GM12878 (cell line): ENCODE data around the gene PRMT3. TPM values are rescaled to one million over a fixed set of nuclear protein-coding genes. Genes with fewer than 3 reads are reported as not detected.

ENCODE experiments used
- CBX3 ChIP-seq: fragments of 200-600 bp; sonication (generic); IDR thresholded peaks from 2 replicates; pipeline ENCODE4 v1.6.1; 2016; ENCODE audit warnings: low read depth, borderline replicate concordance
- ELK1 ChIP-seq: IDR thresholded peaks from 2 replicates; pipeline ENCODE4 v1.6.1; 2012; ENCODE audit warnings: low read depth, low read length, improper control_type of control experiment
- ESRRA ChIP-seq: IDR thresholded peaks from 2 replicates; pipeline ENCODE4 v1.6.1; 2012; ENCODE audit warnings: mild to moderate bottlenecking, low read length, improper control_type of control experiment
- GATAD2B ChIP-seq: fragments of 450-650 bp; conservative IDR thresholded peaks from 2 replicates; pipeline ENCODE4 v1.6.1; 2017; ENCODE audit warnings: low read depth, mild to moderate bottlenecking, moderate library complexity
- IRF4 ChIP-seq: IDR thresholded peaks from 2 replicates; pipeline ENCODE4 v1.6.1; 2011; ENCODE audit warnings: low read depth, low read length
- PML ChIP-seq: IDR thresholded peaks from 2 replicates; pipeline ENCODE4 v1.6.1; 2012; ENCODE audit warnings: low read length, inconsistent platforms
- ZBTB11 ChIP-seq: fragments of 450-650 bp; formaldehyde crosslinking; IDR thresholded peaks from 2 replicates; pipeline ENCODE4 v1.5.0; 2022; ENCODE audit warnings: mild to moderate bottlenecking, missing genetic modification characterization
- ZBTB4 ChIP-seq: fragments of 450-650 bp; formaldehyde crosslinking; IDR thresholded peaks from 2 replicates; pipeline ENCODE4 v1.4.0; 2022; ENCODE audit warnings: mild to moderate bottlenecking, moderate library complexity
- polyA plus RNA-seq, 11 experiments: library from polyadenylated mRNA; depleted of rRNA in 4 of 11; unstranded in 6 of 11; stranded (reverse) in 5 of 11; fragments of >200 nt; fragmentation: Nextera tagmentation in 4 of 11; fragmentation: Illumina TruSeq in 1 of 11; extraction: Ambion mirVana in 4 of 11; extraction: Trizol in 1 of 11; gene quantifications; 1 replicate in 1 of 11; 2 replicates in 10 of 11; pipeline versions ENCODE4 v1.2.1 to v1.2.3, GENCODE V29; 2011 to 2016; ENCODE audit warnings: inconsistent platforms in 2 of 11, missing spikeins in 2 of 11, low read depth in 1 of 11
- total RNA-seq, 4 experiments: library from RNA; depleted of rRNA in 3 of 4; stranded (reverse); fragments of >200 nt in 3 of 4; fragmentation: Illumina TruSeq in 1 of 4; extraction: Trizol in 1 of 4; gene quantifications; 2 replicates each; pipeline versions ENCODE4 v1.2.1 to v1.2.3, GENCODE V29; 2013 to 2021

PRMT3 gene
- total and polyA plus RNA-seq, 10 of the 15 experiments (the other 5 are each of a cell fraction or from before 2014, with no cell fraction given) = 13.9 to 52.1 (median 27.7) TPM

- TF ChIP-seq ZBTB4 (no peak), ZBTB11 (no peak), PML (no peak), ELK1 (no peak), CBX3 (no peak), ESRRA (no peak), IRF4 (no peak), GATAD2B (no peak)
Observed at GRCh38 chr11:20457934-20458680, 70.6 kb downstream of the PRMT3 start (continued).
